NCI-H526 (cell line): ENCODE data around the gene PASD1.

Experiments
- DNase-seq, 2 experiments: peaks; one replicate each; lab custom pipeline; 2025; lab: John Stamatoyannopoulos, UW

Gene PASD1

GRCh38 chrX:151702026-151702714 lies 138.7 kb downstream of the PASD1 start:
- no peak for DNase-seq

GRCh38 chrX:151702741-151703340 lies 139.4 kb downstream of the PASD1 start:
- no peak for DNase-seq

GRCh38 chrX:151703487-151703886 lies 140.0 kb downstream of the PASD1 start:
- no peak for DNase-seq

GRCh38 chrX:151704041-151704663 lies 140.7 kb downstream of the PASD1 start:
- no peak for DNase-seq

GRCh38 chrX:151708821-151709220 lies 145.3 kb downstream of the PASD1 start:
- DNase-seq: no peak

GRCh38 chrX:151710457-151710856 lies 147.0 kb downstream of the PASD1 start:
- DNase-seq: no peak

- DNase-seq: no peak
Measured at GRCh38 chrX:151711154-151711553, 147.7 kb downstream of the PASD1 start.

GRCh38 chrX:151711787-151712186 lies 148.3 kb downstream of the PASD1 start:
- no peak for DNase-seq

- DNase-seq: no peak
Measured at GRCh38 chrX:151712253-151712652, 148.8 kb downstream of the PASD1 start.

GRCh38 chrX:151713849-151714248 lies 150.4 kb downstream of the PASD1 start:
- DNase-seq: peak in 1 of 2 experiments; percentile 13

- no peak for DNase-seq
Measured at GRCh38 chrX:151714362-151714761, 150.9 kb downstream of the PASD1 start.

GRCh38 chrX:151715752-151716151 lies 152.3 kb downstream of the PASD1 start, which contains the start of gene FATE1:
Gene FATE1, plus strand, starts transcription at chrX:151716035. Its CDS starts 85 bp downstream, at chrX:151716120.
- no peak for DNase-seq

- DNase-seq: peak in 1 of 2 experiments; percentile 53
Measured at GRCh38 chrX:151722241-151722846, 158.9 kb downstream of the PASD1 start.

GRCh38 chrX:151723156-151723760 lies 159.8 kb downstream of the PASD1 start:
- no peak for DNase-seq

GRCh38 chrX:151724563-151725337 lies 161.3 kb downstream of the PASD1 start:
- no peak for DNase-seq

- no peak for DNase-seq
Measured at GRCh38 chrX:151725338-151725614, 161.8 kb downstream of the PASD1 start.
